K562 (cell line): Measurements from ENCODE around the gene OR4K14. TPM values are rescaled to one million over a fixed set of nuclear protein-coding genes. Genes with fewer than 3 reads are reported as not detected.

Experiments used
- ATAC-seq: fragments of 200-7000 bp; cut with Tn5 transposase; 3 replicates; pipeline ENCODE4 v1.9.1; 2020; ENCODE audit warnings: moderate library complexity
- BruUV-seq: library from RNA; stranded (reverse); fragments of 400-500 nt; replicated peaks from 2 replicates; lab custom pipeline; 2021; lab: Mats Ljungman, UMichigan
- CTCF ChIA-PET: fragments of 300-600 bp; formaldehyde crosslinking; extraction: SDS; loops from one replicate; lab custom pipeline; 2021; ENCODE audit warnings: low intra/inter-chr PET ratio; lab: Yijun Ruan, JAX
- POLR2A ChIA-PET: fragments of 300-600, 350-650 bp; sonication (Branson Sonifier 250); formaldehyde crosslinking; extraction: SDS; loops from one replicate; lab custom pipeline; 2021; ENCODE audit warnings: antibody characterized with exemption, inconsistent platforms; lab: Yijun Ruan, JAX
- DNase-seq, 4 experiments: peaks; one replicate each; pipeline versions ENCODE4 v3.0.0 to v3.0.0-alpha.2; 2011 to 2018; ENCODE audit warnings: low spot score in 3 of 4, mixed read lengths in 3 of 4; ENCODE audit errors: extremely low read depth in 1 of 4
- FAIRE-seq: peaks from 2 replicates; lab custom pipeline; 2011; peaks lifted over from hg19 to GRCh38; lab: Jason Lieb, UNC
- H2AFZ ChIP-seq: 2 replicates; pipeline ENCODE4 v1.6.0; 2011; ENCODE audit warnings: low read depth, low read length, control low read depth, inconsistent platforms
- H3K27ac ChIP-seq: fragments of 200-600 bp; 3 replicates; pipeline ENCODE4 v1.8.0; 2011; ENCODE audit warnings: low read depth, mild to moderate bottlenecking, control low read depth, inconsistent platforms, low read length, moderate library complexity, mixed read lengths; ENCODE audit errors: extremely low read depth
- H3K27me3 ChIP-seq, 2 experiments: fragments of 300-600 bp in 1 of 2; 2 replicates in 1 of 2; 3 replicates in 1 of 2; pipeline versions ENCODE4 v1.6.0 to v1.8.0; 2011; ENCODE audit warnings: inconsistent platforms in 2 of 2, low read length in 2 of 2, mild to moderate bottlenecking in 1 of 2, mixed read lengths in 1 of 2, moderate library complexity in 1 of 2; ENCODE audit not compliant: control insufficient read depth in 2 of 2, insufficient read depth in 2 of 2
- H3K36me3 ChIP-seq: fragments of 300-600 bp; 3 replicates; pipeline ENCODE4 v1.8.0; 2011; ENCODE audit warnings: mild to moderate bottlenecking, low read length, inconsistent platforms; ENCODE audit not compliant: control insufficient read depth, insufficient read depth
- H3K4me1 ChIP-seq, 2 experiments: fragments of 200-600 bp in 1 of 2; replicated peaks in 1 of 2; 2 replicates in 1 of 2; 3 replicates in 1 of 2; pipeline versions ENCODE4 v1.5.1 to v1.8.0; 2011; ENCODE audit warnings: inconsistent platforms in 2 of 2, low read length in 2 of 2, mild to moderate bottlenecking in 1 of 2, mixed read lengths in 1 of 2, moderate library complexity in 1 of 2; ENCODE audit not compliant: control insufficient read depth in 2 of 2, insufficient read depth in 2 of 2
- H3K4me2 ChIP-seq: 2 replicates; pipeline ENCODE4 v1.6.1; 2011; ENCODE audit warnings: low read length, control low read depth, inconsistent platforms, mixed read lengths; ENCODE audit not compliant: insufficient read depth
- H3K4me3 ChIP-seq: fragments of 200-600 bp; sonication (generic), shearing (Covaris generic); 2 replicates; pipeline ENCODE4 v1.5.1; 2016; ENCODE audit warnings: control low read depth, inconsistent platforms
- H3K79me2 ChIP-seq: fragments of 200-600 bp; 3 replicates; pipeline ENCODE4 v1.8.0; 2011; ENCODE audit warnings: low read length, inconsistent platforms; ENCODE audit not compliant: control insufficient read depth, insufficient read depth
- H3K9ac ChIP-seq, 2 experiments: 2 replicates each; pipeline versions ENCODE4 v1.6.0 to v1.6.1; 2011; ENCODE audit warnings: low read depth in 2 of 2, low read length in 2 of 2, control low read depth in 1 of 2, inconsistent platforms in 1 of 2, mild to moderate bottlenecking in 1 of 2, mixed read lengths in 1 of 2; ENCODE audit not compliant: insufficient read depth in 1 of 2
- H3K9me1 ChIP-seq: one replicate; pipeline ENCODE4 v1.6.0; 2011; ENCODE audit warnings: inconsistent platforms, mild to moderate bottlenecking, low read length, moderate library complexity; ENCODE audit not compliant: control insufficient read depth, insufficient read depth
- H3K9me3 ChIP-seq: replicated peaks from 2 replicates; pipeline ENCODE4 v1.5.1; 2011; ENCODE audit warnings: low read depth, low read length, inconsistent platforms; ENCODE audit not compliant: control insufficient read depth, insufficient read depth
- H4K20me1 ChIP-seq: replicated peaks from 2 replicates; pipeline ENCODE4 v1.6.1; 2011; ENCODE audit warnings: low read length, inconsistent platforms, mixed read lengths; ENCODE audit not compliant: control insufficient read depth, insufficient read depth
- CREBBP ChIP-seq: IDR thresholded peaks from one replicate; pipeline ENCODE4 v1.6.1; 2012; ENCODE audit warnings: low read depth, mild to moderate bottlenecking, control low read depth, inconsistent platforms, low read length
- JUN ChIP-seq, 2 experiments: sonication (generic) in 1 of 2; formaldehyde crosslinking in 1 of 2; IDR thresholded peaks; 2 replicates each; pipeline versions ENCODE4 v1.6.1 to v1.8.0; 2012 to 2022; ENCODE audit warnings: borderline replicate concordance in 2 of 2, mild to moderate bottlenecking in 2 of 2, improper control_type of control experiment in 1 of 2, low read depth in 1 of 2, low read length in 1 of 2, missing genetic modification reagents in 1 of 2
- SIX5 ChIP-seq, 2 experiments: IDR thresholded peaks; 2 replicates each; pipeline ENCODE4 v1.6.1; 2011; ENCODE audit warnings: low read length in 2 of 2, borderline replicate concordance in 1 of 2, low read depth in 1 of 2, mild to moderate bottlenecking in 1 of 2, moderate library complexity in 1 of 2; ENCODE audit not compliant: insufficient read depth in 1 of 2
- SMAD2 ChIP-seq: fragments of 150-350 bp; IDR thresholded peaks from 2 replicates; pipeline ENCODE4 v1.6.1; 2014; ENCODE audit warnings: low read depth, mild to moderate bottlenecking, low read length
- YY1 ChIP-seq, 3 experiments: IDR thresholded peaks; 2 replicates each; pipeline ENCODE4 v1.6.1; 2011; ENCODE audit warnings: low read length in 2 of 3, mild to moderate bottlenecking in 2 of 3, moderate library complexity in 2 of 3, borderline replicate concordance in 1 of 3, control low read depth in 1 of 3, low read depth in 1 of 3; ENCODE audit not compliant: insufficient read depth in 3 of 3, insufficient replicate concordance in 2 of 3, control insufficient read depth in 1 of 3, insufficient read length in 1 of 3; ENCODE audit errors: extremely low read depth in 1 of 3
- ZBTB49 ChIP-seq: sonication (generic); formaldehyde crosslinking; IDR thresholded peaks from 2 replicates; pipeline ENCODE4 v1.8.0; 2022; ENCODE audit warnings: missing genetic modification reagents, mild to moderate bottlenecking, borderline replicate concordance
- ZNF3 ChIP-seq: fragments of 250-450 bp; sonication (Bioruptor Pico); IDR thresholded peaks from 2 replicates; pipeline ENCODE4 v1.5.0; 2021; ENCODE audit warnings: mild to moderate bottlenecking, moderate library complexity
- ZNF586 ChIP-seq: fragments of 450-650 bp; formaldehyde crosslinking; conservative IDR thresholded peaks from 2 replicates; pipeline ENCODE4 v1.4.0; 2020; ENCODE audit warnings: mild to moderate bottlenecking, moderate library complexity
- in situ Hi-C: fragments of 300-500 bp; cut with MboI; formaldehyde crosslinking; loops from 4 replicates; pipeline ENCODE4 v1.15.0; 2018; ENCODE audit warnings: inconsistent platforms, mixed read lengths
- intact Hi-C: fragments of 100-400 bp; cut with micrococcal nuclease; formaldehyde crosslinking; loops from 2 replicates; pipeline ENCODE4 v1.14.2; 2022
- polyA plus RNA-seq, 8 experiments: library from polyadenylated mRNA; depleted of rRNA in 4 of 8; stranded (reverse) in 5 of 8; unstranded in 3 of 8; fragments of >200 nt; fragmentation: Nextera tagmentation in 2 of 8; fragmentation: Illumina TruSeq in 1 of 8; extraction: Ambion mirVana in 2 of 8; extraction: Trizol in 1 of 8; gene quantifications; 2 replicates each; pipeline versions ENCODE4 v1.2.1 to v1.2.3, GENCODE V29; 2011 to 2014; ENCODE audit warnings: inconsistent platforms in 1 of 8, missing spikeins in 1 of 8
- total RNA-seq, 7 experiments: library from RNA; depleted of rRNA in 6 of 7; stranded (reverse); fragments of >200 nt in 6 of 7; fragmentation: Illumina TruSeq in 2 of 7; extraction: Trizol in 2 of 7; gene quantifications; 2 replicates each; pipeline versions ENCODE4 v1.2.1 to v1.2.3, GENCODE V29; 2011 to 2021; ENCODE audit warnings: low replicate concordance in 1 of 7
- TF ChIP-seq, protein P1 (sequence below): fragments of 250-450 bp; sonication (Bioruptor Pico); IDR thresholded peaks from 2 replicates; pipeline ENCODE4 v1.5.0; 2021; ENCODE audit warnings: mild to moderate bottlenecking, borderline replicate concordance

OR4K14 gene
- total and polyA plus RNA-seq, 9 of the 15 experiments (the other 6 are each of a cell fraction or from before 2014, with no cell fraction given) = not detected

- Histone ChIP-seq H2AFZ (0 out of 2 replicates have a peak within 1 kb of the TSS, but pooled peaks have one; percentile 24), H3K9me1 (no peaks in the 10 kb centered on the region), H3K36me3 (no peaks in the 10 kb centered on the region), H3K79me2 (no peaks in the 10 kb centered on the region), H3K4me3 (no peak within 1 kb of the TSS), H3K27me3 (no peaks in the 10 kb centered on the region), H3K9me3 (no peaks in the 10 kb centered on the region), H3K27ac (no peak within 1 kb of the TSS), H4K20me1 (no peaks in the 10 kb centered on the region), H3K4me1 (no peaks in the 10 kb centered on the region), H3K9ac (no peak within 1 kb of the TSS), H3K4me2 (no peak within 1 kb of the TSS)
- in situ Hi-C loops (no loop called here), intact Hi-C loops (no loop called here)
- BruUV-seq = no TSS peak
- ChIA-PET POLR2A (no interaction called here), CTCF (no interaction called here)
- no peak for ATAC-seq
- FAIRE-seq = no peak
- no peak for TF ChIP-seq ZBTB49 (CRISPR knock-in tag)
- TF ChIP-seq ZNF586 = no peak
- TF ChIP-seq, protein P1, sequence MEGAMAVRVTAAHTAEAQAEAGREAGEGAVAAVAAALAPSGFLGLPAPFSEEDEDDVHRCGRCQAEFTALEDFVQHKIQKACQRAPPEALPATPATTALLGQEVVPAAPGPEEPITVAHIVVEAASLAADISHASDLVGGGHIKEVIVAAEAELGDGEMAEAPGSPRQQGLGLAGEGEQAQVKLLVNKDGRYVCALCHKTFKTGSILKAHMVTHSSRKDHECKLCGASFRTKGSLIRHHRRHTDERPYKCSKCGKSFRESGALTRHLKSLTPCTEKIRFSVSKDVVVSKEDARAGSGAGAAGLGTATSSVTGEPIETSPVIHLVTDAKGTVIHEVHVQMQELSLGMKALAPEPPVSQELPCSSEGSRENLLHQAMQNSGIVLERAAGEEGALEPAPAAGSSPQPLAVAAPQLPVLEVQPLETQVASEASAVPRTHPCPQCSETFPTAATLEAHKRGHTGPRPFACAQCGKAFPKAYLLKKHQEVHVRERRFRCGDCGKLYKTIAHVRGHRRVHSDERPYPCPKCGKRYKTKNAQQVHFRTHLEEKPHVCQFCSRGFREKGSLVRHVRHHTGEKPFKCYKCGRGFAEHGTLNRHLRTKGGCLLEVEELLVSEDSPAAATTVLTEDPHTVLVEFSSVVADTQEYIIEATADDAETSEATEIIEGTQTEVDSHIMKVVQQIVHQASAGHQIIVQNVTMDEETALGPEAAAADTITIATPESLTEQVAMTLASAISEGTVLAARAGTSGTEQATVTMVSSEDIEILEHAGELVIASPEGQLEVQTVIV (CRISPR knock-in tag) = no peak
- TF ChIP-seq CREBBP = no peak
- TF ChIP-seq YY1 (IDR thresholded peaks at IDR 0.05; ENCODE audit: borderline replicate concordance in 1 of 3, control insufficient read depth in 1 of 3, extremely low read depth in 1 of 3, insufficient read depth in 3 of 3, insufficient read length in 1 of 3, insufficient replicate concordance in 2 of 3, low read depth in 1 of 3, low read length in 2 of 3) = no peak
- no peak for TF ChIP-seq JUN (IDR thresholded peaks at IDR 0.05; ENCODE audit: borderline replicate concordance, low read depth, low read length)
- no peak for TF ChIP-seq JUN (CRISPR knock-in tag; IDR thresholded peaks at IDR 0.05; ENCODE audit: borderline replicate concordance)
- no peak for TF ChIP-seq SIX5 (IDR thresholded peaks at IDR 0.05; ENCODE audit: borderline replicate concordance in 1 of 2, insufficient read depth in 1 of 2, low read depth in 1 of 2, low read length in 2 of 2)
- no peak for TF ChIP-seq SMAD2
- TF ChIP-seq ZNF3 (CRISPR knock-in tag) = no peak
- DNase-seq = no peak
Measured at GRCh38 chr14:20001863-20002262, 17.2 kb downstream of the OR4K14 start, which contains the start of gene OR4Q2. OR4Q2 (plus strand) TSS chr14:20002163.
